Parathyroid adenoma (tissue), 2 donors: ENCODE measurements around the gene CTNNA1.

Experiments
- H2AFZ ChIP-seq: fragments of 300-600 bp; sonication (generic); one replicate; pipeline ENCODE4 v1.7.0; 2017; ENCODE audit warnings: antibody characterized with exemption, mild to moderate bottlenecking
- H3K27ac ChIP-seq: fragments of 300-600 bp; sonication (generic); one replicate; pipeline ENCODE4 v1.7.0; 2017
- H3K27me3 ChIP-seq: fragments of 300-600 bp; sonication (generic); one replicate; pipeline ENCODE4 v1.7.0; 2017; ENCODE audit warnings: low read length; ENCODE audit not compliant: control insufficient read depth, insufficient read depth
- H3K36me3 ChIP-seq: fragments of 300-600 bp; sonication (generic); one replicate; pipeline ENCODE4 v1.7.0; 2017; ENCODE audit warnings: low read length; ENCODE audit not compliant: control insufficient read depth, insufficient read depth
- H3K4me1 ChIP-seq: fragments of 300-600 bp; sonication (generic); one replicate; pipeline ENCODE4 v1.7.0; 2017; ENCODE audit warnings: control low read depth
- H3K4me2 ChIP-seq: fragments of 300-600 bp; sonication (generic); one replicate; pipeline ENCODE4 v1.7.0; 2017; ENCODE audit warnings: low read length
- H3K4me3 ChIP-seq: fragments of 300-600 bp; sonication (generic); one replicate; pipeline ENCODE4 v1.7.0; 2017; ENCODE audit warnings: low read depth, low read length
- H3K79me2 ChIP-seq: fragments of 300-600 bp; sonication (generic); one replicate; pipeline ENCODE4 v1.7.0; 2017; ENCODE audit warnings: control low read depth
- H3K9ac ChIP-seq: fragments of 300-600 bp; sonication (generic); one replicate; pipeline ENCODE4 v1.7.0; 2017; ENCODE audit warnings: mild to moderate bottlenecking
- H3K9me3 ChIP-seq: fragments of 300-600 bp; sonication (generic); one replicate; pipeline ENCODE4 v1.7.0; 2017; ENCODE audit warnings: low read length; ENCODE audit not compliant: control insufficient read depth
- CTCF ChIP-seq: fragments of 300-600 bp; sonication (generic); IDR thresholded peaks from one replicate; pipeline ENCODE4 v1.7.0; 2017; ENCODE audit warnings: antibody characterized with exemption, mild to moderate bottlenecking
- donor health status: primary hyperparathyroidism.

Gene CTNNA1

GRCh38 chr5:138949988-138950387 lies 196.8 kb downstream of the CTNNA1 start:
- no peaks in the 10 kb centered on the region for H3K36me3 ChIP-seq
- no peak overlapping the region for H3K4me2 ChIP-seq
- no peak overlapping the region for H3K9ac ChIP-seq
- TF ChIP-seq CTCF: no peak
- H3K79me2 ChIP-seq: peaks cover 4% of the 10 kb centered on the region
- no peak overlapping the region for H2AFZ ChIP-seq
- H3K27ac ChIP-seq: no peak overlapping the region
- no peak overlapping the region for H3K4me3 ChIP-seq
- H3K9me3 ChIP-seq: no peaks in the 10 kb centered on the region
- no peaks in the 10 kb centered on the region for H3K27me3 ChIP-seq
- H3K4me1 ChIP-seq: peaks cover 26% of the 10 kb centered on the region

GRCh38 chr5:138950421-138951031 lies 197.3 kb downstream of the CTNNA1 start:
- Histone ChIP-seq H3K4me2 (no peak overlapping the region), H3K9ac (no peak overlapping the region), H3K27me3 (no peaks in the 10 kb centered on the region), H3K27ac (no peak overlapping the region), H3K79me2 (peaks cover 4% of the 10 kb centered on the region), H3K9me3 (no peaks in the 10 kb centered on the region), H2AFZ (no peak overlapping the region), H3K4me1 (peaks cover 28% of the 10 kb centered on the region), H3K36me3 (no peaks in the 10 kb centered on the region), H3K4me3 (no peak overlapping the region)
- TF ChIP-seq CTCF: no peak

GRCh38 chr5:138951091-138951985 lies 198.1 kb downstream of the CTNNA1 start:
- H3K27ac ChIP-seq: no peak overlapping the region
- no peak overlapping the region for H3K9ac ChIP-seq
- H3K4me3 ChIP-seq: no peak overlapping the region
- peaks cover 33% of the 10 kb centered on the region for H3K4me1 ChIP-seq
- H3K36me3 ChIP-seq: no peaks in the 10 kb centered on the region
- no peak for TF ChIP-seq CTCF
- H3K4me2 ChIP-seq: no peak overlapping the region
- no peaks in the 10 kb centered on the region for H3K9me3 ChIP-seq
- peaks cover 4% of the 10 kb centered on the region for H3K79me2 ChIP-seq
- H3K27me3 ChIP-seq: no peaks in the 10 kb centered on the region
- H2AFZ ChIP-seq: no peak overlapping the region

- no peak overlapping the region for H3K27ac ChIP-seq
- H3K4me2 ChIP-seq: no peak overlapping the region
- TF ChIP-seq CTCF: no peak
- H3K9me3 ChIP-seq: no peaks in the 10 kb centered on the region
- no peak overlapping the region for H2AFZ ChIP-seq
- peaks cover 33% of the 10 kb centered on the region for H3K4me1 ChIP-seq
- no peak overlapping the region for H3K4me3 ChIP-seq
- H3K36me3 ChIP-seq: no peaks in the 10 kb centered on the region
- peaks cover 4% of the 10 kb centered on the region for H3K79me2 ChIP-seq
- no peak overlapping the region for H3K9ac ChIP-seq
- H3K27me3 ChIP-seq: no peaks in the 10 kb centered on the region
These were observed 198.9 kb downstream of the CTNNA1 start for GRCh38 chr5:138951986-138952735.
